Suprapubic skin (tissue), 4 donors: ENCODE data around the gene KAZN.

Experiments
- CTCF ChIP-seq, 2 donors: fragments of 200-600 bp in 1 of 2; fragments of 450-650 bp in 1 of 2; sonication (generic) in 1 of 2; IDR thresholded peaks; one replicate each; pipeline ENCODE4 v1.5.1; 2016 to 2019; ENCODE audit warnings: antibody characterized with exemption in 2 of 2, mild to moderate bottlenecking in 1 of 2, moderate library complexity in 1 of 2
- EP300 ChIP-seq: sonication (generic); formaldehyde crosslinking; IDR thresholded peaks from one replicate; pipeline ENCODE4 v1.6.1; 2017; ENCODE audit warnings: antibody characterized with exemption
- POLR2AphosphoS5 ChIP-seq, 3 donors: sonication (generic); formaldehyde crosslinking; IDR thresholded peaks; one replicate each; pipeline ENCODE4 v1.6.1; 2017; ENCODE audit warnings: antibody characterized with exemption in 3 of 3

GRCh38 chr1:14848203-14848602 is 249.7 kb downstream of the KAZN start:
- TF ChIP-seq POLR2AphosphoS5 (IDR thresholded peaks at IDR 0.05) (no peak), CTCF (IDR thresholded peaks at IDR 0.05) (no peak), EP300 (no peak)
